Right lobe of liver (tissue), 4 donors: ENCODE data around the gene TCAP.

Experiments used
- POLR2A ChIP-seq: fragments of 450-650 bp; IDR thresholded peaks from one replicate; pipeline ENCODE4 v1.6.1; 2017; ENCODE audit warnings: antibody characterized with exemption, mild to moderate bottlenecking
- TF ChIP-seq, protein P1 (sequence below), 4 donors: fragments of 200-600 bp in 3 of 4; fragments of 450-650 bp in 1 of 4; IDR thresholded peaks; one replicate each; pipeline versions ENCODE4 v1.5.1 to v1.8.0; 2016 to 2022; ENCODE audit warnings: antibody characterized with exemption in 4 of 4, mild to moderate bottlenecking in 2 of 4
- donor health status: DM: no; HTN: no; CAD: no.
- donor health status: DM: no; HTN: no; CAD: no.
- donor health status: DM: no; HTN: yes; CAD: no.

DNA sequence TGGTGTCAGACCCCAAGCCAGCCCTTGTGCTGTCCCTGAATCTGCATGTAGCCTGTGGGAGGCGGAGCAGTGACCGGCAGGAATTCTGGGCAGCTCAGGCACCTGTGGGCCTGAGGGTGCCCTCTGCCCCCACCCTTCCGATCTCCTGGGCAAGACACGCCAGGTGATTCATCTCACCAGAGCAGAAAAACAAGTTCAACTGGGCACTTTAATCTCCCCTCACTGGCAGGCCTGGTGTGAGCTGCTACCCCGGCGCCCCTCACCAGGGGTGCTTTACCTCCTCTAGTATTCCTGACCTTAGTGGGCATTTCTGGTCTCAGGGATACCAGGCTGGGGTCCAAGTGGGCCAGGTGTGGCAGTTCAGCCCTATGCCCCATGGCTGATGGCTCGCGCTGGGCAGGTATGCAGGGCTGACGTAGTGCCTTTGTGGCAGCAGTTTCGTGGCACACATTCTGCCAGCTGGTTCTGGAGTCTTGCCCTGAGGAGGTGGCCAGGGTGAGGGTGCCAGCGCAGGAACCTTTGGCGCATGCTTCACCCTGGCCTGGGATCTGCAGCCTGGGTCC, 40.7 kb downstream of the TCAP start:
- TF ChIP-seq, protein P1, sequence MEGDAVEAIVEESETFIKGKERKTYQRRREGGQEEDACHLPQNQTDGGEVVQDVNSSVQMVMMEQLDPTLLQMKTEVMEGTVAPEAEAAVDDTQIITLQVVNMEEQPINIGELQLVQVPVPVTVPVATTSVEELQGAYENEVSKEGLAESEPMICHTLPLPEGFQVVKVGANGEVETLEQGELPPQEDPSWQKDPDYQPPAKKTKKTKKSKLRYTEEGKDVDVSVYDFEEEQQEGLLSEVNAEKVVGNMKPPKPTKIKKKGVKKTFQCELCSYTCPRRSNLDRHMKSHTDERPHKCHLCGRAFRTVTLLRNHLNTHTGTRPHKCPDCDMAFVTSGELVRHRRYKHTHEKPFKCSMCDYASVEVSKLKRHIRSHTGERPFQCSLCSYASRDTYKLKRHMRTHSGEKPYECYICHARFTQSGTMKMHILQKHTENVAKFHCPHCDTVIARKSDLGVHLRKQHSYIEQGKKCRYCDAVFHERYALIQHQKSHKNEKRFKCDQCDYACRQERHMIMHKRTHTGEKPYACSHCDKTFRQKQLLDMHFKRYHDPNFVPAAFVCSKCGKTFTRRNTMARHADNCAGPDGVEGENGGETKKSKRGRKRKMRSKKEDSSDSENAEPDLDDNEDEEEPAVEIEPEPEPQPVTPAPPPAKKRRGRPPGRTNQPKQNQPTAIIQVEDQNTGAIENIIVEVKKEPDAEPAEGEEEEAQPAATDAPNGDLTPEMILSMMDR (IDR thresholded peaks at IDR 0.05): no peak
- no peak for TF ChIP-seq POLR2A
